ENCODE data around the gene UIMC1. TPM values are rescaled to one million over a fixed set of nuclear protein-coding genes. Genes with fewer than 3 reads are reported as not detected.
A peak's percentile ranks its signal among the peaks of the same experiment; 100 is the strongest.
"Not testable (repeated sequence)": the region's sequence is repeated elsewhere in the genome, so short reads cannot be mapped to it uniquely, and the experiment has no call there.

The UIMC1 gene
- polyA plus RNA-seq = 10 to 100 TPM; 14.0 to 16.3 TPM

DNA sequence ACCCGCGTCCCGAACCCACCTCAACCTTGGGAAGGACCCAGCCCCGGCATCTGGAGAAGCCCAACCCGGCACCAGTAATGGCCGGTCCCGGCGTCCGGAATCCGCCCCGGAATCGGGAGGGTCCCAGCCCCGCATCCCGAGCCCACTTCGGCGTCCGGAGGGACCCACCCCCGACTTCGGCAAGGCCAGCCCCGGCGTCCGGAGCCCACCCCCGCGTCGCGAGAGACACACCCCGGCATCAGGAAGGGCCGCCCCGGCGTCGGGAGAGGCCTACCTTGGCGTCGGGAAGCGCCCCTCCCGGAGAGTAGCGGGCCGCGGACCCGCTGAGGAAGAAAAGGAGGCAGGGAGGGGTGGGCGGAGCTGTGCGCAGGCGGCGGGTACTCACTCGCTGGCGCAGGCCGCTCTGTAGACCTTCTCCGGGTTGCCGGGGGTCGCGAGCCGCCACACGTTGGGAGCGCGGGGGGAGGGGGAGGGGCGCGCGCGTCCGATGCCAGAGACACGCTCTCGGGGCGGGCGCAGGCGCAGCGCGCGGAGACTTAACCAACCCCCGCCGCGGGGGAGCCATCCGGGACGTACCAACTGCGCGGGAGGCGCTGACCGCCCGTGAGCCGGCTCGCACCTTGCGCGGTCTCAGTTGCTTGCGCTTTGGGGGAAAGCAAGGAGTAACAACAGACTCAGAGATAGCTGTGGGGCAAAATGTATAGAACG, at the start of gene UIMC1:
UIMC1 (minus strand) TSS at position 515 of the 708 bp plus-strand sequence. CDS start 24,164 bp downstream, outside the sequence.
- H3K27ac ChIP-seq (ENCODE audit: low read depth in 2 of 2, low read length in 1 of 2) = peak within 1 kb of the TSS; percentile 87 to 94
- H3K4me1 ChIP-seq (ENCODE audit: control insufficient read depth in 2 of 2, insufficient read depth in 2 of 2, low read length in 1 of 2) = no peaks in the 10 kb centered on the region
- WGBS, 2 donors = 1% methylated on average over 82 to 83 of the region's 83 CpGs
- no peaks in the 10 kb centered on the region for H3K27me3 ChIP-seq (ENCODE audit: control insufficient read depth in 1 of 2, insufficient read depth in 2 of 2, low read length in 2 of 2)
- no peaks in the 10 kb centered on the region for H3K36me3 ChIP-seq (ENCODE audit: control insufficient read depth in 2 of 2, insufficient read depth in 2 of 2, low read length in 1 of 2)
- H3K9me3 ChIP-seq (ENCODE audit: control insufficient read depth in 2 of 2, insufficient read depth in 1 of 2, low read depth in 1 of 2, low read length in 1 of 2) = no peaks in the 10 kb centered on the region
- peak within 1 kb of the TSS; percentile 72 to 97 for H3K4me3 ChIP-seq (ENCODE audit: low read depth in 1 of 2, low read length in 2 of 2)

DNA sequence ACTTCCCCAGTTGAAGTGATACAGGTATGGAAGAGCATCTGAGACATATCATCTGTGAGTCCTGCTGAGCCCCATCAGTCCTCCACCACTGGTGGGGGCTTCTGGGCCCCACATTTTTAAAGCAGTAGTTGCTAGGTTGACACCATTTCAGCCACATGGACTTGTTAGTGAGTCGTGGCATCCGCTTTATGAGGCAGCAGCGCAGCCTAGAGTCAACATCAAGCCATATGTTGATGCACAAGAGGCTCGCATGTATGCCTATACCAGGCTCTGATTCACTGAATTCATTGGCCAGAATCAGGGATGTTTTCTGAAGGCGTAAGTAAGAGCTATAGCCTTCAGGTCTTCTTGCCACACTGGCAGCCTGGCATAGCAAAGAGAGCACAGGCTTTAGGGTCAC, 42.7 kb upstream of the UIMC1 start:
- Histone ChIP-seq H3K9me3 (ENCODE audit: control insufficient read depth in 2 of 2, insufficient read depth in 1 of 2, low read depth in 1 of 2, low read length in 1 of 2) (no peaks in the 10 kb centered on the region), H3K36me3 (ENCODE audit: control insufficient read depth in 2 of 2, insufficient read depth in 2 of 2, low read length in 1 of 2) (peaks cover 2 to 8% of the 10 kb centered on the region in 2 donors), H3K27ac (ENCODE audit: low read depth in 2 of 2, low read length in 1 of 2) (peak overlapping the region in 1 of 2 donors; percentile 24), H3K4me1 (ENCODE audit: control insufficient read depth in 2 of 2, insufficient read depth in 2 of 2, low read length in 1 of 2) (peaks cover 0 to 3% of the 10 kb centered on the region in 2 donors), H3K4me3 (ENCODE audit: low read depth in 1 of 2, low read length in 2 of 2) (no peak overlapping the region), H3K27me3 (ENCODE audit: control insufficient read depth in 1 of 2, insufficient read depth in 2 of 2, low read length in 2 of 2) (no peaks in the 10 kb centered on the region)
- 95 to 97% methylated on average over 5 of the region's 5 CpGs for WGBS, 2 donors

DNA sequence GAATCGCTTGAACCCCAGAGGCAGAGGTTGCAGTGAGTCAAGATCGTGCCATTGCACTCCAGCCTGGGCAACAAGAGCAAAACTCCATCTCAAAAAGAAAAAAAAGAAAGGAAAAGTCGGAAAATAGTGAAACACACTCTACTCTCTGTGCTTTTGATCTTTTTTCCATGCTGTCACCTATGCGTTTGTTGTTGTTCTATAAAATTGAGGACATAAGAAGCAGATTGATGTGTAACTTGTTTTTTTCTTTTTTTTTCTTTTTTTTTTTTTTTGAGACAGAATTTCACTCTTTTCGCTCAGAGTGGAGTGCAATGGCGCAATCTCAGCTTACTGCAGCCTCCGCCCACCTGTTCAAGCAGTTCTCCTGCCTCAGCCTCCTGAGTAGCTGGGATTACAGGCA, 42.0 kb upstream of the UIMC1 start:
- H3K36me3 ChIP-seq (ENCODE audit: control insufficient read depth in 2 of 2, insufficient read depth in 2 of 2, low read length in 1 of 2) = not testable (repeated sequence)

DNA sequence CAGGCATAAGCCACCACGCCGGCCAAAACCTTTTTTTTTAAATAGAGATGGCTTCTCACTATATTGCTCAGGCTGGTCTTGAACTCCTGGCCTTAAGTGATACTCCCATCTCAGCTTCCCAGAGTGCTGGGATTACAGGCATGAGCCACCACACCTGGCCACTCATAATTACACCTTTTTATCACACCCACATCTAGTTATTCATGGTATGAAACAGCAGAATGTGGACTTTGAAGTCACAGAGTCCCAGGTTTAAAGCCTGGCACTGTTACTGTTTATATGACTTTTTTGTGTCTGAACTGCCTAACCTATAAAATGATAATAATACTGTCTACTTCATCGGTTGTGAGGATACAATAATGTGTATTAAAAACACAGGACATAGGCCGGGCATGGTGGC, 39.1 kb upstream of the UIMC1 start:
- Histone ChIP-seq H3K9me3 (ENCODE audit: control insufficient read depth in 2 of 2, insufficient read depth in 1 of 2, low read depth in 1 of 2, low read length in 1 of 2) (no peaks in the 10 kb centered on the region), H3K4me1 (ENCODE audit: control insufficient read depth in 2 of 2, insufficient read depth in 2 of 2, low read length in 1 of 2) (peaks cover 0 to 3% of the 10 kb centered on the region in 2 donors), H3K4me3 (ENCODE audit: low read depth in 1 of 2, low read length in 2 of 2) (no peak overlapping the region), H3K27ac (ENCODE audit: low read depth in 2 of 2, low read length in 1 of 2) (no peak overlapping the region), H3K36me3 (ENCODE audit: control insufficient read depth in 2 of 2, insufficient read depth in 2 of 2, low read length in 1 of 2) (peaks cover 4 to 11% of the 10 kb centered on the region in 2 donors), H3K27me3 (ENCODE audit: control insufficient read depth in 1 of 2, insufficient read depth in 2 of 2, low read length in 2 of 2) (no peaks in the 10 kb centered on the region)
- 92 to 96% methylated on average over 4 of the region's 4 CpGs for WGBS, 2 donors

More for the DNA sequence above, 42.0 kb upstream of the UIMC1 start:
- not testable (repeated sequence) for H3K4me1 ChIP-seq (ENCODE audit: control insufficient read depth in 2 of 2, insufficient read depth in 2 of 2, low read length in 1 of 2); H3K27ac ChIP-seq (ENCODE audit: low read depth in 2 of 2, low read length in 1 of 2); H3K9me3 ChIP-seq (ENCODE audit: control insufficient read depth in 2 of 2, insufficient read depth in 1 of 2, low read depth in 1 of 2, low read length in 1 of 2); H3K27me3 ChIP-seq (ENCODE audit: control insufficient read depth in 1 of 2, insufficient read depth in 2 of 2, low read length in 2 of 2); H3K4me3 ChIP-seq (ENCODE audit: low read depth in 1 of 2, low read length in 2 of 2)
- 94 to 96% methylated on average over 7 of the region's 7 CpGs for WGBS, 2 donors

DNA sequence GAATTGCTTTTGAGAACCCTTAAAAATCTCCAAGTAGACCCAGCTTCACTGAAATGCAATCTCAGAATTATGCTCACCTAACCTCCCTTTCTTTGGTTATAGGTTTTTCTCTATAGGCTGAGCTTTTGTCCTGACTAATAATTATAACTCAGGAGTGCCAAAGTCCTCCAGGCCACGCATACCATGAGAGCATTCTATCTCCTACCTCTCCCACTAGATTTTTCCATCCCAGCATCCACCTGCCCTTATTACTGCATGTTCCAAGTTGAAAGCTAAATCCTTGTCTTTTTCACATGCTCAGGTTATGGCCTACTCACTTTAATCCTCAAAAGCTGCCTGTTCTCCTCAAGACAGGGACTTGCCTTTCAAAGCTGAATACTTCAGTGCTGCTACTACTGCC, 38.1 kb upstream of the UIMC1 start:
- peaks cover 4 to 10% of the 10 kb centered on the region in 2 donors for H3K36me3 ChIP-seq (ENCODE audit: control insufficient read depth in 2 of 2, insufficient read depth in 2 of 2, low read length in 1 of 2)
- H3K27ac ChIP-seq (ENCODE audit: low read depth in 2 of 2, low read length in 1 of 2) = no peak overlapping the region
- WGBS, 2 donors = 80 to 91% methylated on average over 1 of the region's 1 CpG
- no peaks in the 10 kb centered on the region for H3K9me3 ChIP-seq (ENCODE audit: control insufficient read depth in 2 of 2, insufficient read depth in 1 of 2, low read depth in 1 of 2, low read length in 1 of 2)
- no peak overlapping the region for H3K4me3 ChIP-seq (ENCODE audit: low read depth in 1 of 2, low read length in 2 of 2)
- H3K4me1 ChIP-seq (ENCODE audit: control insufficient read depth in 2 of 2, insufficient read depth in 2 of 2, low read length in 1 of 2) = peaks cover 0 to 3% of the 10 kb centered on the region in 2 donors
- H3K27me3 ChIP-seq (ENCODE audit: control insufficient read depth in 1 of 2, insufficient read depth in 2 of 2, low read length in 2 of 2) = no peaks in the 10 kb centered on the region

DNA sequence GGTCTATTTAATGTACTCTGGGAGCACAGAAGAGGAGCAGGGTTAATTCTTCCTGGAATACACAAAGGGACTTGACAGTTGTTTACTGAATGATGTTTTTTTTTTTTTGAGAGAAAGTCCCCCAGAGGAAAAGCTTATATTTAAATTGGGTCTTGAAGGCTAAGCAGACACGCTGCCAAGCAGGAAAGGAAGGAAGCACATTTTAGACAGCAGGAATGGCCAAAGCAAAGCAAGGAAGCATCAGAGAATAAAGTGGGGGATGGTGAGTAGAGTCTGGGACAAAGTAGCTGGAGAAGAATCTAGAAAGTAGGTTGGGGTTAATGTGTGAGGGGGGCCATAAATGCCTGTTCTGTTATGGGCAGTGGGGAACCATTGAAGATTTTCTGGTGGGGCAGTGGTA, 37.4 kb upstream of the UIMC1 start:
- Histone ChIP-seq H3K27ac (ENCODE audit: low read depth in 2 of 2, low read length in 1 of 2) (no peak overlapping the region), H3K4me3 (ENCODE audit: low read depth in 1 of 2, low read length in 2 of 2) (no peak overlapping the region)

DNA sequence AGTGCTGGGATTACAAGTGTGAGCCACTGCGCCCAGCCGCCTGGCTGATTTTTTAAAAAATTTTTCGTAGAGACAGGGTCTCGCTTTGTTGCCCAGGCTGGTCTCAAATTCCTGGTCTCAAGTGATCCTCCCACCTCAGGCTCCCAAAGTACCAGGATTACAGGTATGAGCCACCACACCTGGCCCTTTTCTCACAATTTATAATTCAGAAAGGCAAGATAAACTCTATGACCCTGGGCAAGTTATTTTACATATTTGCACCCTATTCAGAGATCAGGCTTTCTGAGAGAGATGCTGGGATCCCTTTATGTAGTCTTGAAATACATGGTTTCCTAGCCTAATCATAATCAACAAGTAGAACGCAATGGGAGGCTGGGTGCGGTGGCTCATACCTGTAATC, 36.5 kb upstream of the UIMC1 start:
- peaks cover 0 to 3% of the 10 kb centered on the region in 2 donors for H3K4me1 ChIP-seq (ENCODE audit: control insufficient read depth in 2 of 2, insufficient read depth in 2 of 2, low read length in 1 of 2)
- H3K9me3 ChIP-seq (ENCODE audit: control insufficient read depth in 2 of 2, insufficient read depth in 1 of 2, low read depth in 1 of 2, low read length in 1 of 2) = no peaks in the 10 kb centered on the region
- no peak overlapping the region for H3K4me3 ChIP-seq (ENCODE audit: low read depth in 1 of 2, low read length in 2 of 2)
- H3K36me3 ChIP-seq (ENCODE audit: control insufficient read depth in 2 of 2, insufficient read depth in 2 of 2, low read length in 1 of 2) = peaks cover 4 to 6% of the 10 kb centered on the region in 2 donors
- H3K27ac ChIP-seq (ENCODE audit: low read depth in 2 of 2, low read length in 1 of 2) = no peak overlapping the region
- WGBS, 2 donors = 95 to 97% methylated on average over 6 of the region's 6 CpGs
- no peaks in the 10 kb centered on the region for H3K27me3 ChIP-seq (ENCODE audit: control insufficient read depth in 1 of 2, insufficient read depth in 2 of 2, low read length in 2 of 2)

More for the DNA sequence above, 37.4 kb upstream of the UIMC1 start:
- H3K36me3 ChIP-seq (ENCODE audit: control insufficient read depth in 2 of 2, insufficient read depth in 2 of 2, low read length in 1 of 2) = peaks cover 4 to 6% of the 10 kb centered on the region in 2 donors
- 64 to 76% methylated on average over 1 of the region's 1 CpG for WGBS, 2 donors
- H3K9me3 ChIP-seq (ENCODE audit: control insufficient read depth in 2 of 2, insufficient read depth in 1 of 2, low read depth in 1 of 2, low read length in 1 of 2) = no peaks in the 10 kb centered on the region
- no peaks in the 10 kb centered on the region for H3K27me3 ChIP-seq (ENCODE audit: control insufficient read depth in 1 of 2, insufficient read depth in 2 of 2, low read length in 2 of 2)
- H3K4me1 ChIP-seq (ENCODE audit: control insufficient read depth in 2 of 2, insufficient read depth in 2 of 2, low read length in 1 of 2) = peaks cover 0 to 3% of the 10 kb centered on the region in 2 donors

DNA sequence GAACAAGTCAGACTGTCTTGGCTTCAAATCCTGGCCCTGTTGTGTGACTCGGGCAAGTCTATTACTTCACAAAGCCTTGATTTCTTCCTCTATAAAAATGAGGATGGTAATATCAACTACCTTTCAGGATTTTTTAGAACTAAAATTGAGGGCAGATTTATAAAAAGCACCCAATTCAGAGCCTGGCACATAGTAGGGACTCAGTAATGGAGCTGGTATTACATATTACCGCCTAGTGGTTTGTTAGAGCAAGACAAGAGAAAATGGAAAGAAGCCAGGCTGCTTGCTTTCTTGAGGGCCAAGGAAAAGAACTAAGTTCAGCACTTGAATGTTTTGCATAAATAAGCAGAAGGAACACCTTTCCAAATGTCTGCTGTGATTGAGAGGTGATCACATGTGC, 35.4 kb upstream of the UIMC1 start:
- Histone ChIP-seq H3K4me3 (ENCODE audit: low read depth in 1 of 2, low read length in 2 of 2) (no peak overlapping the region), H3K36me3 (ENCODE audit: control insufficient read depth in 2 of 2, insufficient read depth in 2 of 2, low read length in 1 of 2) (peaks cover 4 to 6% of the 10 kb centered on the region in 2 donors), H3K27me3 (ENCODE audit: control insufficient read depth in 1 of 2, insufficient read depth in 2 of 2, low read length in 2 of 2) (no peaks in the 10 kb centered on the region), H3K9me3 (ENCODE audit: control insufficient read depth in 2 of 2, insufficient read depth in 1 of 2, low read depth in 1 of 2, low read length in 1 of 2) (no peaks in the 10 kb centered on the region), H3K27ac (ENCODE audit: low read depth in 2 of 2, low read length in 1 of 2) (no peak overlapping the region), H3K4me1 (ENCODE audit: control insufficient read depth in 2 of 2, insufficient read depth in 2 of 2, low read length in 1 of 2) (peaks cover 0 to 3% of the 10 kb centered on the region in 2 donors)
- WGBS, 2 donors = 97 to 100% methylated on average over 2 of the region's 2 CpGs

DNA sequence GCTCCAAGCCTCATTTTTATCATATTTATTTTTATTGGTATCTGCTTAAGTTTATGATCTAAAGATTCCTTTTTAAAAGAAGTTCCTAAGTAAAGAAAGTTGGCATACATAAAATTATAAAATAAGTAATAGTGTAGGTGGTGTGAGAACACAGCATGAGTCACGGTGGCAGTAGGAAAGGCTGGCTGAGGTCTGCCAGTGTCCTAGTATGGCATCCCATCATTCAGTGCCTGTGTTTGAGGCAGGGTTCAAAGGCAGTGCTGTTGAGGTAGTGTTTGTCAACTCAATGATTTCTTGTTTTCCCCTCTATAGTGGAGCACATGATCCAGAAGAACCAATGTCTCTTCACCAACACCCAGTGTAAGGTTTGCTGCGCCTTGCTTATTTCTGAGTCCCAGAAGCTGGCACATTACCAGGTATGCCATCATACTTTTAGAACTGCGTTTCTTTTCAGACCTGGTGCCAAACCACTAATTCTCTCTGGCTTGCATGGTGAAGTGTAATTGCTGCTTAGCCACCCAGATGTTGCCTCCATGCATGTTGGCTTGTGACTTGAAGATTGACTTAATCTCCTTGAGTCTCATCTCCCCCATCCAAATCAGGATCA, 34.3 kb upstream of the UIMC1 start:
- H3K36me3 ChIP-seq (ENCODE audit: control insufficient read depth in 2 of 2, insufficient read depth in 2 of 2, low read length in 1 of 2) = peaks cover 4 to 6% of the 10 kb centered on the region in 2 donors
- peaks cover 0 to 3% of the 10 kb centered on the region in 2 donors for H3K4me1 ChIP-seq (ENCODE audit: control insufficient read depth in 2 of 2, insufficient read depth in 2 of 2, low read length in 1 of 2)
- WGBS, 2 donors = 48 to 62% methylated on average over 3 of the region's 3 CpGs

More for the DNA sequence above, 34.3 kb upstream of the UIMC1 start:
- no peak overlapping the region for H3K4me3 ChIP-seq (ENCODE audit: low read depth in 1 of 2, low read length in 2 of 2)
- no peaks in the 10 kb centered on the region for H3K27me3 ChIP-seq (ENCODE audit: control insufficient read depth in 1 of 2, insufficient read depth in 2 of 2, low read length in 2 of 2)
- no peaks in the 10 kb centered on the region for H3K9me3 ChIP-seq (ENCODE audit: control insufficient read depth in 2 of 2, insufficient read depth in 1 of 2, low read depth in 1 of 2, low read length in 1 of 2)
- H3K27ac ChIP-seq (ENCODE audit: low read depth in 2 of 2, low read length in 1 of 2) = peak overlapping the region in 1 of 2 donors; percentile 60

Measured in esophagus (tissue), 2 donors.